HG02973 (cell line): ENCODE results near the gene SMPDL3B.

Experiments
- ATAC-seq: cut with Tn5 transposase; IDR thresholded peaks from one replicate; pipeline ENCODE4 v1.9.1; 2021; ENCODE audit warnings: moderate library complexity; ENCODE audit not compliant: unreplicated experiment

The SMPDL3B gene, protein sequence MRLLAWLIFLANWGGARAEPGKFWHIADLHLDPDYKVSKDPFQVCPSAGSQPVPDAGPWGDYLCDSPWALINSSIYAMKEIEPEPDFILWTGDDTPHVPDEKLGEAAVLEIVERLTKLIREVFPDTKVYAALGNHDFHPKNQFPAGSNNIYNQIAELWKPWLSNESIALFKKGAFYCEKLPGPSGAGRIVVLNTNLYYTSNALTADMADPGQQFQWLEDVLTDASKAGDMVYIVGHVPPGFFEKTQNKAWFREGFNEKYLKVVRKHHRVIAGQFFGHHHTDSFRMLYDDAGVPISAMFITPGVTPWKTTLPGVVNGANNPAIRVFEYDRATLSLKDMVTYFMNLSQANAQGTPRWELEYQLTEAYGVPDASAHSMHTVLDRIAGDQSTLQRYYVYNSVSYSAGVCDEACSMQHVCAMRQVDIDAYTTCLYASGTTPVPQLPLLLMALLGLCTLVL

DNA sequence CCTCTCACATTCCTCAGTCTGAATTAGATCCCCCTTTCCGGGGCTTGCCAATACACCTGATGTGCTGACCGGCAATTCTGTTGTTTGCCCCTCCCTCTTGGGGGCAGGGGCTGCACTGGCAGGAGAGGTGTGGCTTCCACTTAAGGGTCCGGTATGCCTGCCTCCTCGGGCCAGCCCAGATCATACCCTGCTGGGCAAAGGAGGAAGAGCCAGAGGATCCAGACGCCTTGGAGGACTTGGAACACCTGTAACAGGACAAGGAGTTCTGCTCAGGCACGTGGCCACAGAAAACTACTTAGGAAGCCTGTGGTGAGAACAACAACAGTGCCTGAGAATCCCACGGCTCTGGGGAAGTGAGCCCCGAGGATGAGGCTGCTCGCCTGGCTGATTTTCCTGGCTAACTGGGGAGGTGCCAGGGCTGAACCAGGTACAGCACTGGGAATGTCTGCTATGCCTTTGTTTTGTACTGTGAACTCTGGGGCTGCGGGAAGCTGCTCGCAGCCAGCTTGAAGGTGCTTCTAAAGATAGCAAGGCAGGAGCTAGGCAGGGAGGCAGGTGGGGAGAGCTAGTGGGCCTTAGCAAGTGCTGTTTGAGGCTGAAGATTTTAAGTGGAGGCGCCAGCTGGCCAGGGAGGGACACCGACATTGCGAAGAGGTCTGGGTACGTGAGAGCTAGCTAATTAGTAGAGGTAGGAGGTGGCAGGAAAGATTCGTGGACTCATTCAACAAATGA is at the start of gene SMPDL3B:
Gene SMPDL3B (plus strand): TSS at position 183 of the 732 bp plus-strand sequence. CDS start 184 bp downstream, at position 367.
- no peak for ATAC-seq

DNA sequence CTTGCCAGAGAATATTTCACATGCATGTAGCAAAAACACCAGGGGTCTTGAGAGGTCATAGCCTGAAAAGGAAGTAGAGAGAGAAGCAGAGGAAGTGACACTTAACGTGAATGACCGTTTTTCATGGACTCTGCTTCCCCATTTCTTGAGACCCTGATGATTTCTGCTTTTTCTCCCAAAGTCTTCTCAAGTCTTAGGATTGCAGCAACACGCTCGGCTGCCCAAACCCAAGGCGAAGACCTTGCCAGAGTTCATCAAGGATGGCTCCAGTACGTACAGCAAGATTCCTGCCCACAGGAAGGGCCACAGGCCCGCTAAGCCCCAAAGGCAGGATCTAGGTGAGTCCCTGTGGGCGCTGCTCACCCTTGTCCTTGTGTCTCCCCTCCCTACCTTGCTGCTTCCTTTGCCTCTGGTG is 49.7 kb upstream of the SMPDL3B start:
- no peak for ATAC-seq

DNA sequence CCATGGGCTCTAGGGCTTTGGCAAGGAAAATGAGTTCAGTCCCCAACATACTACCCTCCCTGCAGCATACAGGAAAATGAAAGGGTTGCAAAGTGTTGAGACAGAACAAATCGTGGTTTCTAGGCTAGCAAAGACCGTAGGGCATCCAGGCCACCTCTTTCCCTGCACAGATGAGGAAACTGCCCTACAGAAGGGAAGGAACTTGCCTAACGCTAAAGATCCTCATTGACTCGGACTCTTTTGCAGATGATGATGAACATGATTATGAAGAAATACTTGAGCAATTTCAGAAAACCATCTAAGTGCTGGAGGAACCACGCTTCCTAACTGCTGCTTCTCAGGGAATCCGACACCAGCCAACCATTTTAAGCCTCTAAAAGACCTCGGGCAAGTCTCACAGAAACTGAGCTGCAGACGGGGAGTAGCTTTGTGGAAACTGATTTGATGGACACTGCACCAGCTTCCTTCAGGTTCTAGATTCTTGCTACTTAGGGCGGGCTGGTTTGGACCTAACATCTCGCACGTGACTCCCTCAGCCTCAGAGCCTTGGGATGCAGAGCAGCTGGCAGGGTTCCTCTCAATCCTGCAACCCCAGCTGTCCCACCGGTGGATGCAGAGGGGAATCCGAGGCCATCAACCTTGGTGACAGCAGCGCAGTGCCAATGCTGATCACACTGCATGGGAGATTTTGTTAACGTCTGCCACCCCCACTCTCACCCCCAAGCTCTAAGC is 49.0 kb upstream of the SMPDL3B start:
- no peak for ATAC-seq

DNA sequence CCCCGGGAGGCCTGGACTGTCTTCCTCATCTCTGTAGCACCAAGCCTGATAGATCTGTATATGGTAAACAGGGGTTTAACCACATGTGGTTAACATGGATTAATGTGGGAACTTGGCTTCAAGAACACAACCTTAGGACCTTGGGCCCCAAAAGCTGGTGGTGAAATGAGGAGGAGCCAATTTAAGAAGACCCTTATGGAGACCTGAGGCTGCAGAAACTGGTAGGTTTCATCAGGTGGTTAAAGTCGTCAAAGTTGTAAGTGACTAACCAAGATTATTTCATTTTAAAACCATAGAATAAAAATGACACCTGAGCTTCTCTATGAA is 48.5 kb upstream of the SMPDL3B start:
- ATAC-seq = no peak

DNA sequence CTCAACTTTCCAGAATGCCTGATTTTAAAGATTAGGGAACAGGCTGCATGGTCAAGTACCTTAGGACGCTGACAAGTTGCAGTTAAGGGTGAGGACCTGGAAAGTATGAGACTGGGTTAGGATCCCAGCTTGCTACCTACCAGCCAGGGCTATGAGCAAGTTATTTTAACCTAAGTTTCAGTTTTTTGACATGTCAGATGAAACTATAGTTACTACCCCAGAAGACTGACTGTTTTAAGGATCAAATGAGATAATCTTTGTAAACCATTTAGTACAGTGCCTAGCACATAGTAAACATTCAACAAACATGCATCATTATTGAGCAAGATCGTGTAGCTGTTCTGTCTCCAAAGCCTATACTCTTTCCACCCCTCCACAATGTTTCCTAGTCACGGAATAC is 48.1 kb upstream of the SMPDL3B start:
- ATAC-seq = no peak

DNA sequence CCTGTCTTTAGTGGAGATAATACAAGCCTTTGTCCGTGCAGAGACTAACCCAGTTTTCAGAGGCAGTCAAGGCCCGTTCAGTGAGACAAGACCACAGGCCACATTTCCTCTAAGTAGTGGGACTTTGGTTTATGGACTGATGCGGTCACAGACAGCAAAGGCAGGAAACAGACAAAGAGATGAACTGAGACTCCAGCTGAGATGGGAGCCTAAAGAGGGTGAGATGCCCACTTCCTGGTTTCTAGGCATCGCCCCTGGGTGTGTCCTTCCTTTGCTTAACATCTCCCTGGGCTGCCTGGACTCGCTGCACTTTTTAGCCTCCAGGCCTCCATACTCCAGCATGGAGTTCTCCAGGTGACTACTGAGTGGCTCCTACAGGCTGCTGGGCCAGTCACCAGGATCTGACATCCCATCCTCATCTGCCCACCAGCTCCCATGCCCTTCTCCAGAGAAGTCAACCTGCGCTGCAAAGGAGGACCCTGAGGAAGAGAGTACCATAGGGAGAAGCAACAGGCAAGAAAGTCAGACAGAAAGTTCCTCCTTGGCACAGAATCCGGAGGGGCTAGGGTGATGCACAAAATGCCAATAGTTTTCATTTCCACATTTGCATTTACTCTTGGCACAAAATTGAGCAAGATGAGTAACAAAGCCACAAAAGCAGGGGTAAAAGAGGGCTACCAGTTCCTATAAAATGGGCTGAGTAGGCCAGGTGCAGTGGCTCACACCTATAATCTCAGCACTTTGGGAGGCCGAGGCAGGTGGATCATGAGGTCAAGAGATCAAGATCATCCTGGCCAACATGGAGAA is 47.4 kb upstream of the SMPDL3B start:
- no peak for ATAC-seq

DNA sequence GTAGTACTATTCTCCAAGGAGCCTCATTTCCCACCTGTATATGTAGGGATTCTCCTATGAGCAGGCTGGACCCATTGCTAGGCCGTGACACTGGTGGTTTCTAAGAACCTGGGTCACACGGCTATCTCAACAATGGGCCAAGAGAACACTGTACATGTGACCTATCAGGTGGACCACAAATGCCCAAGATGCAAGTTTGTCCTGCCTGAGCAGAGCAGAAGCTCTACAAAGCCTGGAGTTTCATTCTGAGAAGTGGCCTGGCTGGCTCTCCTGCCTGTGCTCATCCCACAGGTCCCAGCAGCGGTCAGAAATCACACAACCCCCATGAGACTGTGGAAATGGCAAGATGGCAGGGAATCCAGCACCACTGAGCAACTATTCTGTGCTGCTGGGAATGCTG is 45.3 kb upstream of the SMPDL3B start:
- no peak for ATAC-seq

DNA sequence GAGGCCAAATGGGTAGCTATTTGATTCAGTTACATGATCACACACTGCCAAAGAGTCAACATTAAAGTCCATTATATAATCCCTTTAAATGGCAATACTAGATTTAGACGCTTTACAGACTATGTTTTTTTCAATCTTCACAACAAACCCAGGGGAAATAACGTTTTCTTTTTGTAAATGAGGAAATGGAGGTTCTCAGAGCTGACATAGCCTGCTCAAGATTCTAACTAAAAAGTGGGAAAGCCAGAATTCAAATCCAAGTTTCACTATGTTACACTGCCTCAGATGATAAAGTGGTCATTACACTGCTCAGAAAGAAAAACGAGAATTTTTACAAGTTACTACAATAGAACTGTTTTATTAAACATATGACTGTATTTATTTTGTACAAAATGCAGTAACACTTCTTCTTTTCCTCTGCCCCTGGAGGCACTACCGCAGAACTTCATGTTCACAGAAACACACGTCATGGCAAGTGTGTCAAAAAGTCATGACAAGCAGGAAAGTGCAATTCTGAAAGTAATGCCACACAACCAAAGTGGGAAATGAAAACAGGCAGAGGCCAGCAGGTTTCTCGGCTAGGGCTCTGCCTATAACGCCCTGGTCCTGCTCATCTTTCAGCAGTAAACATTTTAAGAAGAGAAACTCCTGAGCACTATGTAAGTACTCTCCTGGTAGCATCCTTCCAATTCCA is 43.5 kb upstream of the SMPDL3B start:
- ATAC-seq = peak; percentile 38

DNA sequence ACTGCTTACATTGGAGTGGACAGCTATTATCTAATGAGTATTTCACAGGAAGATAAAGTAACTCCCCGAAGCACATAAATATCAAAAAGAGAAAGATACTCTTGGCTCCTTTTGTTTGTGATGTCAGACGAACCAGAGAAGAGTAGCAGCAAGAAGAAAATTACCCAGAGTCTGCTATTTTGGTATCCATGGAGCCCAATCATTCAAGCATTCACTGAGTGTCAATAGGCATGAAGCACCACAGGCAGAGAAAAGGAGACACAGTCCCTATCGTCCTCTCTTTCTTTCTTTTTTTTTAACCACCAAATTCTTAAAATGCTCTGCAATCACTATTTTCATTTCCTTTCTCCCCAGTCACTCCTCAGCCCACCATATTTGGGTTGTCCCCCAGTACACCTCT is 40.3 kb upstream of the SMPDL3B start:
- no peak for ATAC-seq

DNA sequence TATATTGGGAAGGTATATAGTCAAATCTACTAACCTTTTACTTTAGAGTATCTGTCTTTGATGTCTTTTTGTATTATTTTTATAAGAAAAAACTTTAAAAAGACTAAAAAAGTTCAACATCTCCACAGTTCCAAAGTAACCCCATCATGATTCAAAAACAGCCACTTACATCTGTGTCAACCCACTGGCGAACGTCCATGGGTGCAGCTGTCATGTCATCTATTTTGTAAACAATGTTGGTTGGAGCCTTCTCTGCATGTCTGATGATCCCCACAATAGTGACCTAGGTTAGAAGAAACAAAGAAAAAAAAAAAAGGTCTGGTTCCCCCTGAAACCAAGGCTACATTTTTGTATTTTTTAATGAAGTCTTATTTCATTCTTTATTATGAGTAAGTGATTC is 28.0 kb upstream of the SMPDL3B start:
- ATAC-seq = no peak

DNA sequence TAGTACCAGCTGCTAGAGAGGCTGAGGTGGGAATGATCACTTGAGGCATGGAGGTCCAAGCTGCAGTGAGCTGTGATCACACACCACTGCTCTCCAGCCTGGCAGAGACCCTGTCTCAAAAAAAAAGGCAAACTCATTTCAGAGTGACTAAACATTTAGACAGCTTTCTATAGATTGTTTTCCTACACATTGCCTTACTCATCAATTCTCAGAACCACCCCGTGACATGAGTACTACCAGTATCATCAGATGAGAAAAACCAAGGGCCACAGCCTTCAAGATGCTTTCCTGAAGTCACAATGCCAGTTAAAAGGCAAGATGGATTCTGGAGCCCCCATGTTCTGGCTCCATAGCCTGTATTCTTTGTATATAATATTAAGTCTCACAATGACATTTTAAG is 22.4 kb upstream of the SMPDL3B start:
- no peak for ATAC-seq

DNA sequence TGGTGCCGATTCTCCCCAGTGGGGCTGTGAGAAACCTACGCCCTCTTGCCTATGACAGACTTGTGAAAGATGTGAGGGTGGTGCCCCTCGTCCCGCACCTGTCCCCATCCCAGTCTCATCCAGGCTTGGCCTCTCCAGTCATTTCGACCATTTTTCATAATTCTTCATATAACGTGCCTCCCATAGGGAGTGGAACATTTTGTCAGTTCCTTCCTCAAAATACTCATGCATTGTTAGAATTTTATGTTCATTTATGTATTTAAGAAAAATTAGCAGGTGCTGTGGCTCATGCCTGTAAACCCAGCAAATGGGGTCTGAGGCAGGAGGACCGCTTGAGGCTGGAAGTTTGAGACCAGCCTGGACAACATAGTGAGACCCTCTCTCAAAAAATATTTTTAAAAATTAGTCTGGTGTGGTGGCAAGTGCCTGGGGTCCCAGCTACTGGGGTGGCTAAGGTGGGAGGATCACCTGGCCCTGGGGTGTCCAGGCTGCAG is 19.7 kb upstream of the SMPDL3B start:
- peak; percentile 3 for ATAC-seq

DNA sequence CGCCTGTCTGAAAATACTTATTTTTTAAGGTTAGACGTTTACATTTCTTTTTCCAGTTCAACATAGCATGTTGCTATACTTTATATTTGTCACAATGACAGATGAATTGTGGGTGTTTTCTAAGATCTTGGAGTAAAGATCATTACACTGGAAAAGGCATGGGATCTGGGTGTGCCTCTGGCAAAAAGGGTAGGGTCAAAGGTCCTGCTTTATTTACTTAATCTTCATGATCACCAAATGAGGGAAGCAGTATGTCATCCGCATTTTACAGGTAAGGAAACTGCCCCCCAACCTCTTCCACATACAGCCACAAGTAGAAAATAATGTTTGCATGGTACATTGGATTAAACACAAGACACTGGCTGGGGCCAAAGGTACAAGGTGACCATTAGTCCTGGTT is 12.5 kb upstream of the SMPDL3B start:
- no peak for ATAC-seq

DNA sequence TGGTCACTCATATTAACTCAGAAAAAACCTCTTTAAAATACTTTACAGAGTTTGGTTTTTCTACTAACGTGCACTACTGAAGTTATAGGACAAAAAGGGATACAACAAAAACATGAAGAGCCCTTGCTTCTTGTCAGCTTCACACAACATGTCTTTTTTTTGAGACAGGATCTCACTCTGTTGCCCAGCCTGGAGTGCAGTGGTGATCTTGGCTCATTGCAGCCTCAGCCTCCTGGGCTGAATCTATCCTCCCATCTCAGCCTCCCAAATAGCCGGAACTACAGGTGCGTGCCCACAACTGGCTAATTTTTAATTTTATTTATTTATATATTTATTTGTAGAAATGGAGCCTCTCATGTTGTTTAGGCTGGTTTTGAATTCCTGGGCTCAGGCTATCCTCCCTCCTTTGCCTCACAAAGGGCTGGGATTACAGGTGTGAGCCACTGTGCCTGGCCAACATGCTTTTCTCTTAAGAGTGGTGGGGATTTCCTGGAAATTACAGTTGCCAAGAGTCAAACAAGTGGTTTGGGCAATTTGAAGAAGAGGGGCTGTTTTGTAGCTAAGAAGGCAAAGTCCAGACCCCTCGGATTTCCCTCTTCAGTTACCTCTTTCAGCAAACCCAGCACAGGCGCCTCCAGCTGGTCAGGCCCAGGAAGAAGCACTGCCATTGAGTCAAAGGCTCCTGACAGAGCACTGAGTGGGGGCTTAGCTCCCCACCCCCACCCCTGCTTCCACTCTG is 6.4 kb upstream of the SMPDL3B start:
- no peak for ATAC-seq

DNA sequence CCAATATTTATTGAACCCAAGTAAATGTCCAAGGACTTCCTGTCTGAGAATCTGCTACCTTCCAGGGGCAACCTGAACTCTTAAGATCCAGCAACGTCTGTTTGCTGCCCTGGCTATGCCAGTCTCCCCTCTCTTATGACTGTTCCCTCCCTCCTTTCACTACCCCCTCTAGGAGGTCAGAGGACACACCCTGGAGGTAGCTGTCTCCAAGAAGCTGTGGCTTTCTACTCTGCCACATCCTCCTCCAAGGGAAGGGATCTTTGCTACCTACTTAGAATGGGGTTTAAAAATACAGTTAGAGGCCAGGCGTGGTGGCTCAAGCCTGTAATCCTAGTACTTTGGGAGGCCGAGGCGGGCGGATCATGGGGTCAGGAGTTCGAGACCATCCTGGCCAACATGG is 3.6 kb upstream of the SMPDL3B start:
- ATAC-seq = no peak

DNA sequence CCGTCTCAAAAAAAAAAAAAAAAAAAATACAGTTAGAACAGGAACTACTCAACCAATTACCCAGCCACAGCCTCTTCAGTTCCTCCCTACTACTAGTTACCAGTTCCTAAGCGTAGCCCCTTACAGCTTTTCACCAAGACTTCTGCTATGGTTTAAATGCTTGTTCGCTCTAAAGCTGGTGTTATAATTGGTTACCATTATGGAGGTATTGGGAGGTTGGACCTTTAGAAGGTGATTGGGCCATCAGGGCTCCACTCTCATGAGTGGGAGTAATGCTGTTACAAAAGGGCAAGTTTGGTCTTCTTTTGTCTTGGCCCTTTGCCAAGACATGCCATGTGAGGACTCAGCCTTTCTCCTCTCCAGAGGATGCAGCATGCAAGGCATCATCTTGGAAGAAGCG is 3.0 kb upstream of the SMPDL3B start:
- no peak for ATAC-seq

DNA sequence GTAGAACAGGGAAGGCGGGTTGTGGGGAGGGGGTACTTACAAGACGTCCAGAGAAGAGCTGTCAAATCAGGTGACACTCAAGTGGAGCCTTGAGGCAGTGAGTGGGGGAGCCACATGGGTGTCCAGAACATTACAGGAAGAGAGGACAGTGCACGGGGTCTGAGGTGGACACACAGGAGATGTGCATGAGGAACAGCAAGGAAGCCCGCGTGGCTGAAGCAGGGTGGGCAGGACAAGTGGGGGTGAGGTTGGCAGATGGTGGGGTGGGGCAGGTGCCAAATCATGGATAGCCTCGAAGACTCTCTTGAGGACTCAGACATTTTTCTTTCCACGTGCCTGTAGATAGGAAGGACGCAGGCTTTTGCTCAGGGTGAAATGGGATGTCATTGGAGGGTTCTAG is 921 bp downstream of the SMPDL3B start:
- ATAC-seq = no peak

DNA sequence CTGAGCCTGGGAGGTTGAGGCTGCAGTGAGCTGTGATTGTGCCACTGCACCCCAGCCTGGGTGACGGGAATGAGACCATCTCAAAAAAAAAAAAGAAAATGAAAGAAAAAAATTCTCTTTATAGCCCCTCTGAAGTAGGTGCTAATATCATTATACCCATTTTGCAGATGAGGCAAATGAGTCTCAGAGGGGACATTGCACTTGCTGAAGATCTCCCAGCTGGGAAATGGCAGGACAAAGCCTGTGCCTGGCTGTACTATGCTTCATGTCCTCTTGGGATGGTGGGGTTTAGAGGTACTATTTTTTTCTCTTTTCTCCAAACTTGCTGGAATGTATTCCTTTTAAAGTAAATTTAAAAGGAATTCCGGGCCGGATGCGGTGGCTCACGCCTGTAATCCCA is 1.6 kb downstream of the SMPDL3B start:
- ATAC-seq = no peak

DNA sequence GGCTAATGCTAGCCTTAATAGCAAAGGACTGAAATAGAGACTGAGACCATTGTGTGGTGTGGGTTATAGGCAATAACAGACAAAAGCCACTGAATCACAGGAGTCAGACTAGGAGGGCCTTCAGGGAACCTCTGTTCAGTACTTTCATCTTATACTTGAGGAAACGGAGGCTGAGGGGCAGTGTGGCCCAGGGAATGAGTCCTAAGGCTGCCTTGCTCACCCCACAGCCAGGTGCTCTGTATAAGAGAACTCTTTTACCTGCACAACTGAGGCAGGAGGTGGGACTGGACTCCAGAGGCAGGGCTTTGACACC is 2.7 kb downstream of the SMPDL3B start:
- ATAC-seq = no peak

DNA sequence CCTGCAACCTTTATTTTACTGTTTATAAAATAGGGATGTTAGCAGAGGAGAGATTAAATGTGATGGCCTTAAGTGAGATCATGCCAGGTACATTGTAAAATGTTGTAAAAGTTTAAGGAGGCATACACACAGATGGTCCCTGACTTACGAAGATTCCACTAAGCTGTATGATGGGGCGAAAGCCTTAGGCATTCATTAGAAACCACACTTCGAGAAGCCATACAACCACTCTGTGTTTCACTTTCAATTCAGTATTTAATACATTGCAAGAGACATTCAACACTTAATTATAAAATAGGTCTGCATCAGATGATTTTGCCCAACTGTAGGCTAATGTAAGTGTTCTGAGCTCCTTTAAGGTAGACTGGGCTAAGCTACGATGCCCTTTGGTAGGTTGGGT is 3.7 kb downstream of the SMPDL3B start:
- ATAC-seq = no peak
